ENCODE results near the gene SLC22A12. TPM values are rescaled to one million over a fixed set of nuclear protein-coding genes. Genes with fewer than 3 reads are reported as not detected.

SLC22A12 gene
- polyA plus RNA-seq, 1 donor from 2014 or later = not detected

DNA sequence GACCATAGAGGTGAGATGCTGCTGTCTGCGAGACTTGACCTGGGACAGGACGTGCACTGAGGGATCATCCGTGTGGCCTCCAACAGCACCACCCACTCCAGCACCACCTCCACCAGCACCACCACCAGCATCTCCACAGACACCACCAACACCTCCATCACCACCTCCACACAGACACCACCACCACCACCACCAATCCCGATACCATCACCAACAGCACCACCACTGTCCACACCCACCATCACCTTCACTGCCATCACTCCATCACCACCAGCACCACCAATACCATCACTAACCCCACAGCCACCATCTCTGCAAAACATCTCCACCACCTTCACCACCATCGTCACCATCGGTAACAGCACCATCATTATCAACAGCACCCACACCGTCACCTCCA, 26.6 kb upstream of the SLC22A12 start:
- H2AFZ ChIP-seq (ENCODE audit: low read depth, low read length) = no peak overlapping the region
- TF ChIP-seq POLR2AphosphoS5 (IDR thresholded peaks at IDR 0.05) = no peak
- no peak for TF ChIP-seq RAD21 (conservative IDR thresholded peaks at IDR 0.05)
- no peak for TF ChIP-seq MXI1 (conservative IDR thresholded peaks at IDR 0.05; ENCODE audit: poor library complexity, severe bottlenecking)
- no peak for TF ChIP-seq TAF1 (IDR thresholded peaks at IDR 0.05; ENCODE audit: low read depth)
- TF ChIP-seq EP300 (conservative IDR thresholded peaks at IDR 0.05; ENCODE audit: poor library complexity, severe bottlenecking) = no peak
- no peak for TF ChIP-seq EZH2 (IDR thresholded peaks at IDR 0.05; ENCODE audit: borderline replicate concordance, insufficient read depth, low read length, poor library complexity, severe bottlenecking)
- TF ChIP-seq, protein P1, sequence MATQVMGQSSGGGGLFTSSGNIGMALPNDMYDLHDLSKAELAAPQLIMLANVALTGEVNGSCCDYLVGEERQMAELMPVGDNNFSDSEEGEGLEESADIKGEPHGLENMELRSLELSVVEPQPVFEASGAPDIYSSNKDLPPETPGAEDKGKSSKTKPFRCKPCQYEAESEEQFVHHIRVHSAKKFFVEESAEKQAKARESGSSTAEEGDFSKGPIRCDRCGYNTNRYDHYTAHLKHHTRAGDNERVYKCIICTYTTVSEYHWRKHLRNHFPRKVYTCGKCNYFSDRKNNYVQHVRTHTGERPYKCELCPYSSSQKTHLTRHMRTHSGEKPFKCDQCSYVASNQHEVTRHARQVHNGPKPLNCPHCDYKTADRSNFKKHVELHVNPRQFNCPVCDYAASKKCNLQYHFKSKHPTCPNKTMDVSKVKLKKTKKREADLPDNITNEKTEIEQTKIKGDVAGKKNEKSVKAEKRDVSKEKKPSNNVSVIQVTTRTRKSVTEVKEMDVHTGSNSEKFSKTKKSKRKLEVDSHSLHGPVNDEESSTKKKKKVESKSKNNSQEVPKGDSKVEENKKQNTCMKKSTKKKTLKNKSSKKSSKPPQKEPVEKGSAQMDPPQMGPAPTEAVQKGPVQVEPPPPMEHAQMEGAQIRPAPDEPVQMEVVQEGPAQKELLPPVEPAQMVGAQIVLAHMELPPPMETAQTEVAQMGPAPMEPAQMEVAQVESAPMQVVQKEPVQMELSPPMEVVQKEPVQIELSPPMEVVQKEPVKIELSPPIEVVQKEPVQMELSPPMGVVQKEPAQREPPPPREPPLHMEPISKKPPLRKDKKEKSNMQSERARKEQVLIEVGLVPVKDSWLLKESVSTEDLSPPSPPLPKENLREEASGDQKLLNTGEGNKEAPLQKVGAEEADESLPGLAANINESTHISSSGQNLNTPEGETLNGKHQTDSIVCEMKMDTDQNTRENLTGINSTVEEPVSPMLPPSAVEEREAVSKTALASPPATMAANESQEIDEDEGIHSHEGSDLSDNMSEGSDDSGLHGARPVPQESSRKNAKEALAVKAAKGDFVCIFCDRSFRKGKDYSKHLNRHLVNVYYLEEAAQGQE (IDR thresholded peaks at IDR 0.05; ENCODE audit: borderline replicate concordance) = no peak
- no peak for TF ChIP-seq CTCF (IDR thresholded peaks at IDR 0.05; ENCODE audit: poor library complexity, severe bottlenecking)
- TF ChIP-seq SMC3 (conservative IDR thresholded peaks at IDR 0.05; ENCODE audit: poor library complexity) = no peak
- H3K36me3 ChIP-seq (ENCODE audit: insufficient read depth, low read length) = no peaks in the 10 kb centered on the region
- H3K79me2 ChIP-seq (replicated peaks; ENCODE audit: insufficient read depth, low read length) = no peaks in the 10 kb centered on the region
- no peak overlapping the region for H3K4me3 ChIP-seq (ENCODE audit: low read length)
- H3K9me3 ChIP-seq (ENCODE audit: low read length) = no peaks in the 10 kb centered on the region
- no peaks in the 10 kb centered on the region for H3K27me3 ChIP-seq (ENCODE audit: insufficient read depth, low read depth, low read length)
- H4K20me1 ChIP-seq (ENCODE audit: insufficient read depth) = no peaks in the 10 kb centered on the region
- no peaks in the 10 kb centered on the region for H3K9me2 ChIP-seq (ENCODE audit: insufficient read depth, low read length)
- no peak overlapping the region for H3K27ac ChIP-seq (ENCODE audit: low read length)
- no peak overlapping the region for H3K9ac ChIP-seq (ENCODE audit: low read length)
- H3K4me2 ChIP-seq (ENCODE audit: low read length) = no peak overlapping the region
- H3F3A ChIP-seq (ENCODE audit: insufficient read depth, low read length, poor library complexity, severe bottlenecking) = no peaks in the 10 kb centered on the region

DNA sequence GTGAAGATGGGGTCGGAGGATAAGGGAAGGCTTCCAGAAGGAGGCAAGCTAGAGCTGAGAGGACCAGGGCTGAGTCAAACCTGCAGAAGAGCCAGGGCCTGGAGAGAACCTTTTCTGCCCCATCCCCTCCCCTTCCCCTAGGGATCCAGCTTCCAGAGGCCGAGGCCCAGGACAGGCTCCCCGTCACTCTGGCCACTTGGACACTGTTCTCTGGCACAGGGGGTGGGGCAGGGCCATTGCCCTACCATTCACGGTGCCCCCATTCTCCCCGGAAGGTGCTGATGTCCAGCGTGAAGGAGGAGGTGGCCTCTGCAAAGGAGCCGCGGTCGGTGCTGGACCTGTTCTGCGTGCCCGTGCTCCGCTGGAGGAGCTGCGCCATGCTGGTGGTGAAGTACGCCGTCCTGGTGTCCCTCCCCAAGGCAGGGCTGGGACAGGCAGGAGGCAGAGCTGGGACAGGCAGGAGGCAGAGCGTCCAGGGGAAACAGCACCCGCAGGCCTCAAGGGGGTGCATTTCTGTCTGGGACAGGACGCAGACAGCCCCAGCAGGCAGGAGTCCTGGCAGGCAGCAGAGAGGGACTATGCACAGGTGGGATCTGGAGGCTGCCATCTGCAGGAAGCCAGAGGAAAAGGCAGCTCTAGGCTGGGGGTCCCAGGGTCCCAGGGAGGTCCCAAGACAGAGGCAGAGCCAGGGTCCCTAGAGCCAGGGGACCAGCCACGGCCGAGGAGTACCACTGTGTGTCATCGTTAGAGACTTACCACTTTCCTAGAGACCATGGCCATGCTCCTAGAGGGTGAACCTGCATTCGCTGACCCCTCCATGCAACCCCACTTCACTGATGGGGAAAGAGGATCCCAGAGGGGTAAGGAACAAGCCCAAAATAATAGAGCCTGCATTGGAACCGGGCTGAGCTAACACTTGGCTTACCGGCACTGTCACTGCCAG, 25.8 kb upstream of the SLC22A12 start:
- H3K36me3 ChIP-seq (ENCODE audit: insufficient read depth, low read length) = no peaks in the 10 kb centered on the region
- no peaks in the 10 kb centered on the region for H3F3A ChIP-seq (ENCODE audit: insufficient read depth, low read length, poor library complexity, severe bottlenecking)
- no peaks in the 10 kb centered on the region for H3K79me2 ChIP-seq (replicated peaks; ENCODE audit: insufficient read depth, low read length)
- no peaks in the 10 kb centered on the region for H4K20me1 ChIP-seq (ENCODE audit: insufficient read depth)
- TF ChIP-seq RAD21 (conservative IDR thresholded peaks at IDR 0.05) = no peak
- peak; percentile 15 for TF ChIP-seq CTCF (IDR thresholded peaks at IDR 0.05; ENCODE audit: poor library complexity, severe bottlenecking)
- no peak overlapping the region for H2AFZ ChIP-seq (ENCODE audit: low read depth, low read length)
- H3K27ac ChIP-seq (ENCODE audit: low read length) = no peak overlapping the region
- no peak overlapping the region for H3K4me3 ChIP-seq (ENCODE audit: low read length)
- no peaks in the 10 kb centered on the region for H3K9me2 ChIP-seq (ENCODE audit: insufficient read depth, low read length)
- H3K9ac ChIP-seq (ENCODE audit: low read length) = no peak overlapping the region
- H3K27me3 ChIP-seq (ENCODE audit: insufficient read depth, low read depth, low read length) = no peaks in the 10 kb centered on the region
- no peaks in the 10 kb centered on the region for H3K9me3 ChIP-seq (ENCODE audit: low read length)
- no peak overlapping the region for H3K4me2 ChIP-seq (ENCODE audit: low read length)
